NCI-H345 treated with DMSO at 0.1 percent for 48 hours (cell line): ENCODE measurements around the gene HES5.
A peak's percentile ranks its signal among the peaks of the same experiment; 100 is the strongest.

Experiments
- DNase-seq: peaks from one replicate; lab custom pipeline; 2025; ENCODE audit not compliant: unreplicated experiment; lab: John Stamatoyannopoulos, UW

HES5 gene

DNA sequence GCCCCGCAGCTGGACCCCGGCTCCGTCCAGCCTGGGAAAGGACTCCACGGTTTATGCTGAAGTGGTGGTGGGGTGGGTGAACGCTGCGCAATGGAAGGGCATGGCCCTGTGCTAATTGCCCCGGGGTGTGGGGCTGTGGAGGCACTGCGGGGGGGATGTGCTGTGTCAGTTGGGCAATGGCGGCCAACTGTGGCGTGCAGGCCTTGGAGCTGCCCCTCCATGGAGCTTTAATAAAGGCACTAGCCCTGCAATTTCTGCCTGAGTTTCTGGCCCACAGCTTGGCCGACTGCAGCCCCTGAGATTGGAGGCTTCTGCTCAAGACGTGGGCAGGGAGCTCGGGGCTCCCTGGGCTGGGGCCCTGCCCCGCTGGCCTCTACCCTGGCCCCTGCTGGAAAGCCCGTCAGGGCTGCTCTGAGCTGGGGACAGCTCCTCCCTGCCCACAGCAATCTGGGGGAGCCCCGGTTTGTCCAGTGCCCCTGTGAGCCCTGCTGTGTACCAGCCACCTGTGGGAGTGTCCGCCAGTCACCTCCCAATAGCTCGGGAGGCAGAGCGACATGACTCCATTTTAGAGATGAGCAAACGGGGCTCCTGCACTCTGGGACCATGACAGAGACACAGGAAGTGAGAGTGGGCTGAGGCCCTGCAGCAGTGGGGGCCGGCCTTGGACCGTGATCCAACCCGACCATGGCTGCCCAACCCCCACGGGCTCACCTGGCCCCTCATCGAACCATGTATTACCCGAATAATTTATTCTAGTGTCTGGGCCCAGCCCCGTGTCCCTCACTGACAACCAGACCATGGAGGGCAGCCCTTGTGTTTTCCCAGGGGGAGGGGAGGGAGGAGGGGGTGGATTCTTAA lies 17.4 kb upstream of the HES5 start:
- DNase-seq, result peak; percentile 61

DNA sequence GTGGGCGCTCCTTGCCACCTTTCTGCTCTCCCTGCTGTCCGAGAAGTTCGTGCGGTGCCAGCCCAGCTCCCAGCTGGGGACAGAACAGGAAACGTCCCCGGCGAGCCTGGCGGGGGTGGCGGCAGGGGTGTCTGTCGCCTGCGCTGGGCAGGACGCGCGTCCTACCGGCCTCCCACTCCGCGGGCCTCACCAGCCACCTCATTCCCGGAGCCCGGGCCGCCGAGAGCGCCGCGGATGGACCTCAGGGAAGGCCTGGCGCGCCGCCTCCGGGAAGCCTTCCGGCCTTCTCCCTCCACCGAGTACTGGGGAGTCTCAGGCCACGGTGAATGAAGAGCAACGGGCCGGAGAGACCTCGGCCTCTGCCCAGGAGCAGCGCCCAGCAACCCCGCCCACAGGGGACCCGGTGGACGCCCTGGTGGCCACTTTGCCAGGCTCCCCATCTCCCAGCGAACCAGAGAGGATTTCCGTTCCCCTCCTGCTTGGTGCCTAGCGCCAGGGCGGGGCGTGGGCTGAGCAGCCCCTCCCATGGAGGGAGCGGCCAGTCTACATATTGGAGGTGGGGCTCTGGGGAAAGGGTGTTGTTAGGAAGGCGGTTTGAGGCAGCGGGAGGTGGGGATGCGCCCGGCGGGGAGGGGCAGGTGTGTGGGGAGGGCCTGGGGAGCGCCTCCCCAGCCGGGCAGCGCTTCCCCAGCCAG lies 16.6 kb upstream of the HES5 start:
- peak; percentile 83 for DNase-seq

DNA sequence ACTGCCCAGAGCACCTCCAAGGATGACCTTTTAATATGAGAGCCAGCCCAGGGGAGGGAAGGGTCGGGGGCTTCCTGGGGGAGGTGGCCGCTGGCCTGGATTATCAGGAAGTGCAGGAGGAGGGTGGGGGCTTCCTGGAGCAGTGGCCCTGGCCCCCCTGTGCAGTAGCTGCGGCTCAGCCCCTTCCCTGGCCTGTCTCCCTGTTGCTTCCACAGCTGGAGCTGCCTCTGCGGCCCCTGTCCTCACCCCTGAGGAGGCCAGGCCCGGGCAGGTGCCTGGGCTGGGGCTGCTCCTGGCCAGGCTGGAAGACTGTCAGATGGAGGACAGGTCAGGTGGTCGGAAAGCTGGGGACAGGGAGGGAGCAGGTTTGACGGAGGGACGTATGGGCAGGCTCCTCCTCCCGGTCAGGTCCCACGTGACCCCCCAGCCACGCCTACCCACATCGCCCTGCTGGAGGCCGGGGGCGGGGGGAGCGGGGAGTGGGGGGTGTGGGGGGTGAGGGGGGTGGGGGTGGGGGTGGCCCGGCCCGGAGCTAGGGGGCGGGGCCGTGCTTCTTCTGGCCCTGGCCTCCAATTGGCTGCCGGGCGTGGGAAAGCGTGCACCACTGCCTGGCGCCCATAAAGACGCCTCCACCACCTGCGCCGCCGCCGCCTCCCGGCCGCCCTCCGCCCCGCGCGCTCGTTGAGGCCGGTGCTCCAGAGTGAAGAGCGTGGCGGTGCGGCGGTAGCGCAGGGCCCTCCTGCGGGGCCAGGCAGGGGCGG lies 15.9 kb upstream of the HES5 start:
- DNase-seq, result peak; percentile 76

DNA sequence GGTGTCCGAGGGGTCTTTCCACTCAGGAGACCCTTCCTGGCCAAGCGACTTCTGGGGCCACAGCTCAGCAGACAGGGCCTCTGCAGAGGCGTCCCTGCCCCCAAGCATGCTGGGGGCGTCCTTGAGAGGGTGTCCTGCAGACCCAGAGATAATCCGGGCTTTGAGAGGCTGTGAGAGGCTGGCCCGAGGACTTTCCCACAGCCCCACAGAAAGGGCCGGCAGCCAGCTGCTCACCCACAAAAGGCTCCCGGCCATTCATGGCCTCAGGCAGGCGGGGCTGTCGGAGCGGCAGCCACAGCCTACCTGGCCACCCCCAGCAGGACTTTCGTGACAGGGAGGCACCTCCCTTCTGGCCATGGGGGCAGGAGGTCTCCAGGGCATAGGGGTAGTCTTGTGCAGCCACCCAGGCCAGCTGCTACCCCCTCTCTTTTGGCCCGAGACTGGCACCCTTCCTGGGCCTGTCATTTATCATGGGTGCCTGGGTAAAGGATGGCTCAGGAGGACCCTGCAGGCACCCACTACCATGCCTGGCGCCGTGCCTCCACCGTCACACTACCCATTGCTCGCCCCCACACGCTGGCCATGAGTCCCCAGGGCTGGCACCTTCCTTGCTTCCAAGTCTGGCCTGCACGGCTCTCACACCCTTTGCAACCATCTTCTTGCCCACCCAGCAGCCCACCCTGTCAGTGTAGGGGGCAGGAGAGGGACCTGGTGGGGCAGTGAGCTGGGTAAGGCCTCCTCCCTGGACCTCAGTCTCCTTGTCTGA lies 15.0 kb upstream of the HES5 start:
- DNase-seq, result no peak

DNA sequence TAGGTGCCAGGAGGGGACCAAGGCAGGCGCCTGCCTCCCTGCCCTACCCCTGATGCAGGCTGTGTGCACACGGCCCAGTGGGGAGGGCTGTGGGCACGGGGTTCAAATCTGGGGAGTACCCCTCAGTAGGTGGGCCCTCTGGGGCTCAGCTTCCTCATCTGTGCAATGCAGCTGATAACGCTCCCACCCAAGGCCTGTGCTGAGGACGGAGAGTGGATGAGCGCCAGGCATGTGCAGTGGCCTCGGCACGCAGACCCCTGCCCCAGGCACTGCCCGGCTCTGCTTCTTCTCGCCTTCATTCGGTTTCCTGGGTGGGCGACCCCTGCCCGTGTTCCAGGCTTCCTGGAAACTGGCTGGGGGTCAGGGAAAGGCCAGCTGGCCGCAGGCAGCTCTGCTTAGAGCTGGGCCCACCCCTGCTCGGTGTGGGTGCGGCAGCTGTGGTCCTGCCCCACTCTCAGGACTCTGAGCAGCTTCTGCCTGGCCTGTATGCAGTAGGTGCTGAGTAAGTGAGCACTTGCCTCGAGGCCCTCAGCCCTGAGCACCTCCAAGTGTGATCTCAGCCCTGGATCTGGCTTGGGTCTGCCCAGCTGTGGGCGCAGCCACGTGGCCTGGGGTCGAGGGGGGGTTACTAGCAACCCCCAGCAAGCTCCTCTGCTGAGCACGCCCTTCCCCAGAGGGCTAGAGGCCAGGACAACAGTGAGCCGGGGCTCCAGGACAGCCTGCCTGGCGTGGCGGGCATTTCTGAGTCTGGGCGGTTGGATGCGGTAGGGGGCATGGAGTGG lies 14.2 kb upstream of the HES5 start:
- DNase-seq, result no peak

DNA sequence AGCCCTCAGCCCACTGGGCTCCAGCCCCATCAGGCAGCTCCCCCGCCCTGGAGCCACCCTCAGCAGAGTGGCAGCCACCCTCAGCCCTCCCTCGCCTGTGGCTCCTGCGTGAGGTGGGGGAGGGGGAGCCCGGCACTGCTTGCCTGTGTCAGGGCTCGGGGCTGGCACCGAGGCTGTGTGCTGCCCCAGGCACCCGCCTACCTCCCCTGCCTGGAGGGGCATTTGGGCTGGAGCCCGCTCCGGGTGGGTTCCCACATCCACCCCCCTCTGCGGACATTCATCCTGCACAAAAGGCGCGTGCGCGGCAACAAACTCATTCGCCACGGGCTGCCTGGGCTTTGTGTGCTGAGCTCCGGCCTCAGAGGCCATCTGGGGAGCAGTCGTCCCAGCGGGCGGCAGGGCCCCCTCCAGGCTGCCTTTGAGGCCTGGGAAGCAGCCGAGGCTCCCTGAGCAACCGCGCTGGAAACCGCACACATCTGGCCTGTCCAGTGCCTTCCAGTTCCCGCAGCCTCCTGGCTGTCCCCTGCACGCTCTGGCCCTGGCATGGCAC lies 13.6 kb upstream of the HES5 start:
- no peak for DNase-seq

DNA sequence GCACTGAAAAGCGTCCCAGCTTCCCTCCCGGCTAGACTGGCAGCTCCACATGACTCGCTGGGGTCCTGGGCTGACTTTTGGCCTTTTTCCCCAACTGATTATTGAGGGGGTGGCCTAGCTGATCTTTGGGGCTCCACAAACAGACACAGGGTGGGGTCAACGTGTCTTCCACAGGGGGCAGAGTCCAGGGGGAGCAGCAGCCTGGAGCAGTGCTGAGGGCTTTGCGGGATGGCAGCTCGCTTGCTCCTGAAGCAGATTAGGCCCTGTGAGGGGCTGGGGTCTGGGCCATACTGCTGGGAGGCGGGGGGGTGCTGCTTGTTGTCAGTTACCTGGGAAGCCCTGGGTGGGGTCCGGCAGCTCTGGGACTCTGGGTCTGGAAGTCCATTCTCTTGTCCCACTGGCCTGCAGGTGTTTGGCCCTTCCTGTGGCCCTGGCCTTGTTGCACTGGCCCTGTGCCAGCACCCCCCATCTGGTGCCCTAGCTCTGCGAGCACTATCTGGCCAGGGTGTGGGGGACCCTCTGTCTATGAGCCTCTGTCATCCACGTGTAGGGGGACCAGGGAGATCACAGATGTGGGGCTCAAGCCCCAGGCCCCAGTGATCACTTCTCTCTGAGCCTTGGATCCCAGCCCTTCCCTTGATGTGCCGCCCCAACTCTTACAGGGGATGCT lies 12.3 kb upstream of the HES5 start:
- DNase-seq, result no peak

DNA sequence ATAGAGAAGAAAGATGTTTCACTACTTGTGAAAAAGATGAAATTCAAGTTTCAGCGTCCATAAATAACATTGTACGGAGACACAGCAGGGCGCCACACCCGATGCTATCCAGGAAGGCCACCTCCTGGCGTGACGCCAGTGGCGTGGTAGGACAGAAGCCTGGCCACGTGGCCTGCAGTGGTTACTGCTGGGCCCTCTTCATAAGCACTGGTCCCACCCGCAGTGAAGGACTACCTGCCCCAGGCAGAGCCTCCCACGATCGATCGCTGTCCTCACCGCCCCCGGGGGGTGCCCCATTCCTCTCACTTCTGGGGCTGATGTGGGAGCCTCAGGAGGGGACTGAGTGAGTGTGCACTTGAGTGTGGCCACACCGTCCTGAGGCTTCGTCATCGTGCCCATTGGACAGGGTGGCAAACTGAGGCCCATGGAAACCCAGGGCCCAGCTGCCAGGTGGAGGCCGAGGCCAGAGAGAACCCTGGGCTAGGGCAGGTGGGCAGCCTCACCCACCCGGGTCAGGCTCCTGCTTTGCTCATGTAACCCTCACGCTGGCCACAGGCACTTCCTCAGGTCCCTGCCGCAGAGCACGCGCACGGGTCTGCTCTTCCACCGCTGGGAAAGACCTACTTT lies 11.7 kb upstream of the HES5 start:
- DNase-seq, result peak; percentile 58

DNA sequence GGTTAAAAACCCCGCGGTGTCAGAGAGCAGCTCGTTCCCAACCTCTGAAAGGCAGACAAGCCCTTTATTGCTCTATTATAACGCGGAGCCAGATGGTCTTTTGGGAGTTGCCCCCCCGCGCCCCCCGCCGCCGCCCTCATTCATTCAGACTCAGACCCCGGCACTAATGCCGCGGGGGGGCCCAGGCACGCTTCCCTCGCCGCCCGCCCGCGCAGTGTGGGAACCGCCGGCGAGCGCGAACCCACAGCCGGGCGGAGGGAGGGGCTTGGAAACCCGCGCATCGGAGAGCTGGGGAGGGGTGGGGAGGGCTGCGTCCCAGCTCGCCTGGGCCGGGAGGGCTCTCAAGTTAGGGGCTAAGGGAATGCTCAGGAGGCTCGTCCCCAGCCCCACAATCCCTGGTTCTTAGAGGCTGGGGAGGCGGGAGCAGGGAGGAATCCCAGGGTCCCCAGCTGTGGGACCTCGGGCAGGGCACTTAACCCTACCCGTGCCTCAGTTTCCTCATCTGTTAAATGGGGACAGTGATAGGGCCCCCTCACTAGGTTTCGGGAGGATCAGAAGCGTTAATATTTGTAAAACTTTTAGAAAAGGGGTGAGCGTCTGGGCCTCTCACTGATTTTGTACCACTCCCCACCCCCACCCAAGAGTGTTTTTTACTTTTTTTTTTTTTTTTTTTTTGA lies 10.9 kb upstream of the HES5 start:
- DNase-seq, result no peak

DNA sequence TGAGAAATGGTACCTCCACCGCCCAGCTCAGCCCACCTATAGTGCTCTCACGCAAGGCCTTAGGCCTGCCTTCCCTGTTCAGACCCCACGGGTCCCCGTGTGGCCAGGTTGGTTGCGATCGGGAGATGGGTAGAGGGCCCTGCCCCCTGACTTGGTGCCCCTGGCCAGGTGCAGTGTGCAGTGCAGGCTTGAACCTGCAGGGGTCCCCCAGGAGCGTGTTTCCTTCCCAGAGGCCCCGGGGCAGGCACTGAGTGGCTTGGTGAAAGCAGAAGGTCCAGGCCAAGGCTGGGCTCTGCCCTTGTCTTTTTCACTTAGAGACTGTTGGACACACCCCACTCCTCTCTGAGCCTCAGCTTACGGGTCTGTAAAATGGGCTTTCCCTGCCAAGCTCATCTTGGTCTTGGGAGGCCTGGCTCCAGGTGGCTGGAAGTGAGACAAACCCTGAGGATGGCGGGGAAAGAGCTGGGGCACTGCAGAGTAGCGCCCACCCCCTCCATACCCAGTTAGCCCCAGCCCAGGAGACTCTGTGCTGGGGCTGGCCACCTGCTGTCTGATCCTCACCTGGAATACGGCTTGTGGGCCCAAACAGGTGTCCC lies 9.3 kb upstream of the HES5 start:
- DNase-seq, result no peak

DNA sequence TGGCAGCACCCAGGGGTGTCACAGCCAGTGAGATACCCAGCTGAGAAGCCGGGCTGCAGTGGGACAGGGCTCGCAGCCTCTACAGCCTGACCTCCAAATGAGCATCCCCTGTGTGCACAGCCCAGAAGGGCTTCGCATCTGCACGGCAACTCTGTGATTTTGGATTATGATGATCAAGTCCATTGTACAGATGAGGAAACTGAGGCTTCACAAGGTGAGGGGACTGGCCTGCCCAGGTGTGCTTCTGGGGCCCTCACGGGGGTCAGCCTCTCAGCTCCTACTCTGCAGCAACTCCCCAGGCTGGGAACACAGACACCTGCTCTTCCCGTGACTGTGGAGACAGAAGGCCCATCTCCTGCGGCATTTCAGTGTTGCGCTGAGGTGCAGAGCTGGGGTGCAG lies 8.8 kb upstream of the HES5 start:
- DNase-seq, result no peak

DNA sequence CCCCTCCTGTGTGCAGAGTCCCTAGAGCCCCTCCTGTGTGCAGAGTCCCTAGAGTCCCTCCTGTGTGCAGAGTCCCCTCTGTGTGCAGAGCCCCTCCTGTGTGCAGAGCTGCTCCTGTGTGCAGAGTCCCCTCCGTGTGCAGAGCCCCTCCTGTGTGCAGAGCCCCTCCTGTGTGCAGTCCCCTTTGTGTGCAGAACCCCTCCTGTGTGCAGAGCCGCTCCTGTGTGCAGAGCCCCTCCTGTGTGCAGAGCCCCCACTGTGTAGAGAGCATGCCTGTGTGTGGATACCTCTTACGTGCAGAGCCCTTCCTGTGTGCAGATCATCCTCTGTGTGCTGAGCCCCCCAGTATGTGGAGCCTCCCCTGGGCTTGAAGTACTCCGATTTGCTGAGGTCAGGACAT lies 8.3 kb upstream of the HES5 start:
- DNase-seq, result no peak

DNA sequence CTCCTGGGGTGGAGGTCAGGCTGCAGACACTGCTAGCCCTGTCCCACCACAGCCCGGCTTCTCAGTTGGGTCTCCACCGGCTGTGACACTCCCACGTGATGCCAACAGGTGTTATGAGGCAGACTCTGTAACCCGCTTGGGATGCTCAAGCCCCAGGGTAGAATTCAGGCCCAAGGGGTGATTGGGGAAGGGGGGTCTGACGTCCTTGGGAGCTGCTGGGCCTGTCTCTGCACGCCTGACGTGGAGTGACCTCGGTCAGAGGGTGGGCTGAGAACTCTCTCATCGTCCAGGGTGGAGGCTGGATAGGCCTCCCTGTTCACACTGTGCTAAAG lies 7.7 kb upstream of the HES5 start:
- DNase-seq, result no peak

DNA sequence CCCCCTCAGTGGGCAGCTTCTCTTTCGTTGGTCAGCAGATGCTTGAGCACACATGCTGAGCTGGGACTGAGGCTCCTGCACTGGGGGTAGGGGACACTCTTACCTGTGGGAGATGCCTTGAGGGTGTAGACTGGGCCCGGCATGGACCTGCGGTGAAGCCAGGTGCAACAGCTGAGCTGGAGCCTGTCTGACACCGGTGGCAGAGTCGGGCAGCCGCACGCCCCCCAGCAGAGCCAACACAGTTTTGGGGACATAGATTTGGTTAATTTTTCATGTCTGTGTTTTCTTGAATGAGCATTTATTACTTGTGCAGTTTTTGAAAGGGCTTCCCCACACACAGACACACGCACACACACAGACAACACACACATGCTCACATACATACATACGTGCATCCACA lies 5.9 kb upstream of the HES5 start:
- DNase-seq, result no peak

DNA sequence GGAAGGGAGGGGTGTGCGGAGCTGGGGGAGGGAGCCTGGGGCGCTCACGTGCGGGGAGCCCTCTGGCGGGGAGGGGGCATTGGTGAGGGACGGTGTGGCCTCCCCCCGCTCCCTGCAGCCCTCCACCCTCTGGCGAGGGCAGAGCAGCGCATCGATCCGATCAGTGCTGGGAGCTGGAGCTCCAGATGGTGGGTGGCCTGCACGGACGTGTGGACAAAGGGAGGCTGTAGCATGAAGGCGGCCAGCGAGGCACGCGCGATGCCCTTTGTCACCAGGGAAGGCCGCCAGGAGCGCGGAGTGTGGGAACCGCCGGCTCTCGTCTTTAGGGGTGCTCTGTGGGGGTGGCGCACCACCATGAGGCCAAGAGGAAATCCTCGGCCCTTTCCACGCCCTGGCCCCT lies 5.4 kb upstream of the HES5 start:
- DNase-seq, result no peak

DNA sequence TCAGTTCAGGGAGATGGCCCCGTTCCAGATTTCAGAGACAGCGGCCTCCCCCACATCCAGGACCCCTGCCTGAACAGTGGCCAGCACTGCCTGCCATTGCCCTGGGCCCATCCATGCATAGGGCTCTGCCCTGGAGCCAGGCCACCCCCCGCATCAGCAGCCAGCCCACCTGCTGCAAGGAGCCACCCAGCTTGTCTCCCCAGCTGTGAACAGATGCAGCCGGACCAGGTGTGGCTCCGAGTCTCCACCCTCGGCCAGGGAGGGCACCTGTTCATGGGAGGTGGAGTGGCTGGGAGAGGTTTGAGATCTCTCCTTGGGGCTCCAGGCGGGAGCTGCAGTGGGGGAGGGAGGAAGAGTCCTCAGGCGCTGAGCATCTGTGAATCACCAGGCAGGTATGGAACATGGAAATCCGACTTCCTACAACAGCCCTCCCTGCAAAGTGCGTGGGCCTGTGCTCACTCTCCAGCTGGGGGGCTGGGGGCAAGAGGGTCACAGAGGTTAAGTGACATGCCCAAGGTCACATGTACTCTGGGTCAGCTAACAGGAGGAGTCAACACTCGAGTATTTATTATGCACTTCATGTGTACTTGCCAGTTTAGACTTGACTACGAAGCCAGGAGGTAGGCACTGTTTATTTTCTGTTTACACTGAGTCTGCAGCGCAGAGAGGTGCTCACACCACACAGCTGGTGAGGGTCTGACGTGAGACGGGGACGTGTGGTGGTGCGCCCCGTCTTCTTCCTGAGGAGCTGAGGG lies 4.8 kb upstream of the HES5 start:
- DNase-seq, result peak; percentile 64

DNA sequence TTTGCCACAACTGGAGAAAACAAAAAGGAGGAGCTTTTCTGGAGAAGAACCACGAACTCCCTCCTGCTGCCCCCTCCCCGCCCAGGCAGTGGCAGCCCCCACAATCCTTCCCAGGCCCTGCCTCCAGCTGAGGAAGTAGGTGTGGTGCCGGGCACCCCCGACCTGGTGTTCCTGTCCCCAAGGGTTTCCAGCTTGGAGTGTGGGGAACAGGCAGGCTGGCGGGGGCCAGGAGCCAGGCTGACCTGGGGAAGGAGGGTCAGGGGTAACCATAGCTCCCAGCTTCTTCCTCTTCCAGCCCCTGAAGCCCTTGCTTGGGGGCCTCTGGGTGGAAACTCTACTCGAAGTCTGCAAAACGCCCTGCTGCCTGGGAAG lies 4.2 kb upstream of the HES5 start:
- no peak for DNase-seq

DNA sequence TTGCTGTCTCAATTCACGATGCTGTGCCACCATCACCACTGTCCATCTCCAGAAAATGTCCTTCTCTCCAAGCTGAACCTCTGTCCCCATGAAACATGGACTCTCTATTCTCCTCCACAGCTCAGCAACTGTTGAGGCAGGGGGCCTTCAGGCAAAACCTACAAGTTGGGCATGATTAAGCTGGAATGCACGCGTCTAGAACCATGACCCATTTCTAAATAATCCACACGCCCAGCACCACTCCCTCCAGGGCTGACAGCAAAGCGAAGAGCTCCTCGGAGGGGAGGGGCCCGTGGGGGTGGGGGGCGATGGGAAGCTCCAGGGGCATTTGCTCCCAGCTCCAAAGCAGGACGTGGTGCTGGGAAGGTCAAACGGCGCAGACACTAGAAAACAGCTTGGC lies 3.3 kb upstream of the HES5 start:
- no peak for DNase-seq
